GM13976 (cell line): ENCODE results near the gene MEX3D.
A peak's percentile ranks its signal among the peaks of the same experiment; 100 is the strongest.

Experiments used
- DNase-seq: peaks from one replicate; pipeline ENCODE4 v3.0.0; 2012; ENCODE audit warnings: low spot score
- CTCF ChIP-seq: IDR thresholded peaks from 2 replicates; pipeline ENCODE4 v1.5.1; 2012; ENCODE audit warnings: borderline replicate concordance, mild to moderate bottlenecking; ENCODE audit not compliant: insufficient read depth; ENCODE audit errors: extremely low read depth, missing control alignments, control extremely low read depth
- in situ Hi-C: fragments of 300-500 bp; cut with MboI; formaldehyde crosslinking; loops from one replicate; pipeline ENCODE4 v1.12.0; 2022; ENCODE audit warnings: low sequenced_read_pairs, mixed read lengths, inconsistent platforms; ENCODE audit not compliant: unreplicated experiment

Gene MEX3D

DNA sequence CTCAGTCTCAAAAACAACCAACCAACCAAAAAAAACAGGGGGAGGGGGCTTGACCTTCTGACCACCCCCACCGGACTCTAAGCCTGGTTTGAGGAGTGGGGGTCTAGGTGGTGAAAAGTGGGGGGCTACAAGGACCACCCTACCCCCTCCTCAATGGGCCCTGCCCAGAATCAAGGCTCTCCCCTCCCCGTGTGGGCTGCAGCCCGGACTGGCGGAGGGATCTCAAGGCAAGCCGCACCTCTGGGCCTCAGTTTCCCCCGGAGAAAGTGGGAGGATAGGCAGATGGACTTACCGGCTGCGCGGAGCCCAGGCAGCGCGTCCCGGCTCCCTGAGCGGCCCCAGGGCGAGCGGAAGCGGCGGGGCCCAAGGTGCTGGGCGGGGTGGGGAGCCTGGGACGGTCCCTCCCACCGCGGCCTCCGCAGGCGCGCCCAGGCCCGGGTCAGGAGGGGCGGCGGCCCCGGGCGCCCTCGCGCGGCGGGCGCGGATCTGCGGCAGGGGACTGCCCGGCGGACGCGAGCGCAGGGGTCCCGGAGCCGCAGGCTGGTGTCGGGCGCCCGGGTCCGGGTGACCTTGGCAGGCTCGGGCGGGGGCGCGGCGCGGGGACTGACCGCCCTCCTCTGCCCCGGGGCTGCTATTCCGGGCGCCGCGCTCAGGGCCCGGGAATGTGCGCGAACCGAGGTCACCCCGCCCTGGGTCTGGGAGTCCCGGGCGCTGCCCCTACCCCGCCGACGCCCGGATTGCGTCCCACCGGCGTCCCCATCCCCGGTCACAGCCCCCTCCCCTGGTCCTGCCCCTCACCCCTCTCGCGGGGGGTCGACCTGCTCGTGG, 55.2 kb downstream of the MEX3D start, which contains the start of gene ADAMTSL5:
Gene ADAMTSL5, minus strand, starts transcription at position 349 of the 828 bp plus-strand sequence. CDS start 2,076 bp downstream, outside the sequence.
- peak; percentile 49 for TF ChIP-seq CTCF
- in situ Hi-C loops = no loop called here
- DNase-seq = peak; percentile 91

GRCh38 chr19:1511318-1512317, 56.5 kb downstream of the MEX3D start:
- TF ChIP-seq CTCF = no peak
- DNase-seq = no peak

DNA sequence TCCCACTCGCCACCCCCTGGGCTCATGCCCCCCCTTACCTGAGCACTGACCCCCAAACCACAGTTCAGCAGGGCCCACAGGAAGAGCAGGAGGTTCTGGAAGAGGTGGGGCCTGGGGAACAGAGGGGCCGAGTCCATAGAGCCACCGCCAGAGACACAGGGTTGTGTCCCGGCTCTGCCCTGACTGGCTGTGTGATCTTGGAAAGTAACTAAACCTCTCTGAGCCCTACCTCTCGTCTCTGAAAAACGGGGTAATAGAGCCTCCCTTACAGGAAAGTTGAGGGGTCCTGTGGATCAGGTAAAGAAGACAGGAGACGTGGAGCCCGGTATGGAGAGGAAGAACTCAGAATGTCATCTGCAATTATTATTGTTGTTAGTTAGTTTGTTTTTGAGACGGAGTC, 57.3 kb downstream of the MEX3D start:
- no peak for DNase-seq
- no peak for TF ChIP-seq CTCF
- in situ Hi-C loops = no loop called here

More at GRCh38 chr19:1511318-1512317, 56.5 kb downstream of the MEX3D start:
- in situ Hi-C loops = no loop called here

DNA sequence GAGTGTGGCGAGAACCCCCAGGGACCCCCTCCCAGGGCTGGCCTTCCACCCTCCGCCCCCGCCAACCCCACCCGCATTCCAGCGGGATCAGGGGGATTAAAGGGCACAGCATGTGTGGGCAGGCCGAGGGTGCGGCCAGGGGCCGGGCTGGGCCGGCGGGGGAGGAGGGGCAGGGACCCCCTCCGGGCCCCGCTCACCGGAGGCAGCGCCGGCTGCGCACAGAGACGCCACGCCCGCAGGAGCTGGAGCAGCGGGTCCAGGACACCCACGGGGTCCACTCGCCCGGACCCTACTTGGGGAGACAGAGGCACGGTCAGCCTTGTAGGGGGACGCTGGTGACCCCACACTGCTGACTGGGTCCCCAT, 57.7 kb downstream of the MEX3D start:
- in situ Hi-C loops = no loop called here
- DNase-seq = no peak
- TF ChIP-seq CTCF = no peak

DNA sequence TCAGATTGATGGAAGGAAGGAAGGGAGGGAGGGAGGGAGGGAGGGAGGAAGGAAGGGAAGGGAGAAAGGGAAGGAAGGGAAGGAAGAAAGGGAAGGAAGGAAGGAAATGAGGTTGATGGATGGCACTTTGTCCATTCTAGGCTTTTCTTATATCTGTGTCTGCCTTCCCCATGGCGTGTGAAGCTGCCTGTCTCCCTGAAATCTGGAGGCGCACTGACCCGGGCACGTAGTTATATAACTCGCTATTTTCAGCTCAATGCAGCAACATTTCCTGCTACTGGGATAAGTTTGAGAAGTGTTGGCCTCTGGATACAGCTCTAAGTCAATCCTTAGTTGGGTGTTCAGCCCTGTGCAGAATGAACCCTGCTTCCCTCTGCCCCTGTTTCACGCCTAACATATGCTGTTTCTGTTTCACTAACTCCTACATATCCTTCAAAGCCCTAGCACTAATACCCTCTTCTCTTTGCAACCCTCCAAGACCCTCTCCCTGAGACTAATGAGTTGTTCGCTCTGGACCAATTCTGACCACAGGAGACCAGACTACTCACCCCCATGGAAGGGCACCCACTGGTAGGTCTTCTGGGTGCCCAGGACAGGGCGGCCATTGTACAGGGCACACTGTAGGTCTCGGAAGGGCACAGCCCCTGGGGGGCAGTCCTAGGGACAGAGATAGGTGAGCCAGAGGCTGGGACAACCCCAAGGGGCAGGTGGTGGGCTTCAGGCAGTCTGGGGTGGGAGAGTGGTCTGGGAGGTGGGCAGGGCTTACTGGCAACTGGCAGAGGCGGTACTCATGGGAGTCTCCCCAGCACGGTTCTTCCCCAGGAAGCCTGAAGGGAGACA, 58.3 kb downstream of the MEX3D start:
- in situ Hi-C loops = no loop called here
- no peak for DNase-seq
- no peak for TF ChIP-seq CTCF

DNA sequence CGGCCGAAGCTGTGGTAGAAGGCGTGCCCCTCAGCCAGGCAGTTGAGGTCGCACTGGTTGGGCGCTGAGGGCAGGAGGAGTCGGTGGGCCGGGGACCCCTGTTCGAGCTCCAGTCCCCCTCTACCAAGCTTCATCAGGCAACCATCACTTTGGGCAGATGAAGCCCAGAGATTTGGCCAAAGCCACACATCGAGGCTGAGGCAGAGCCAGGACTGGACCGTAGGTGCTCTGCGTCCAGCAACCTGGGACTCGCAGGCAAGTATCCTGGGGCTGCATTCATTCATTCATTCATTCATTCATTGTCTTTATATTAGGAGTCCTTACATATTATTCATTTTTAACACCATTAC, 59.6 kb downstream of the MEX3D start:
- no peak for TF ChIP-seq CTCF
- DNase-seq = no peak
- in situ Hi-C loops = no loop called here
